Gastrocnemius medialis (tissue), 4 donors: Measurements from ENCODE around the gene UMODL1.

ENCODE experiments used
- CTCF ChIP-seq, 5 experiments: fragments of 450-650 bp in 3 of 5; fragments of 200-600 bp in 2 of 5; sonication (generic) in 2 of 5; IDR thresholded peaks in 4 of 5; conservative IDR thresholded peaks in 1 of 5; 1 replicate in 4 of 5; 2 replicates in 1 of 5; pipeline ENCODE4 v1.5.1; 2016 to 2019; ENCODE audit warnings: antibody characterized with exemption in 5 of 5, mild to moderate bottlenecking in 3 of 5, moderate library complexity in 3 of 5
- POLR2A ChIP-seq, 2 donors: fragments of 450-650 bp; IDR thresholded peaks; one replicate each; pipeline ENCODE4 v1.6.1; 2017; ENCODE audit warnings: antibody characterized with exemption in 2 of 2, mild to moderate bottlenecking in 2 of 2, moderate library complexity in 2 of 2

- TF ChIP-seq CTCF (IDR thresholded peaks at IDR 0.05 in 4 of 5, conservative IDR thresholded peaks at IDR 0.05 in 1 of 5) (no peak), POLR2A (IDR thresholded peaks at IDR 0.05) (no peak)
Observed at GRCh38 chr21:42153046-42153686, 82.0 kb downstream of the UMODL1 start.
